GM23338 (cell line): ENCODE measurements around the gene GNMT. TPM values are rescaled to one million over a fixed set of nuclear protein-coding genes. Genes with fewer than 3 reads are reported as not detected.

Experiments
- ATAC-seq: fragments of 200-7000 bp; cut with Tn5 transposase; 3 replicates; pipeline ENCODE4 v1.9.1; 2020
- DNase-seq: peaks from one replicate; pipeline ENCODE4 v3.0.0-alpha.2; 2015; ENCODE audit warnings: low spot score
- H2AFZ ChIP-seq: fragments of 200-600 bp; sonication (generic); 2 replicates; pipeline ENCODE4 v1.8.0; 2016; ENCODE audit warnings: antibody characterized with exemption, mild to moderate bottlenecking, moderate library complexity
- H3F3A ChIP-seq: fragments of 200-600 bp; sonication (generic); replicated peaks from 2 replicates; pipeline ENCODE4 v1.8.0; 2017; ENCODE audit warnings: antibody characterized with exemption, mixed run types, low read depth
- H3K27ac ChIP-seq: fragments of 200-600 bp; sonication (generic); 2 replicates; pipeline ENCODE4 v1.6.1; 2016; ENCODE audit warnings: low read depth
- H3K27me3 ChIP-seq: fragments of 200-600 bp; sonication (generic); 2 replicates; pipeline ENCODE4 v1.8.0; 2016; ENCODE audit warnings: mild to moderate bottlenecking, mixed run types, moderate library complexity; ENCODE audit not compliant: insufficient read depth
- H3K36me3 ChIP-seq: fragments of 200-600 bp; sonication (generic); 2 replicates; pipeline ENCODE4 v1.8.0; 2016; ENCODE audit warnings: mild to moderate bottlenecking; ENCODE audit not compliant: insufficient read depth
- H3K4me1 ChIP-seq: fragments of 200-600 bp; sonication (generic); 2 replicates; pipeline ENCODE4 v1.8.0; 2016; ENCODE audit warnings: mild to moderate bottlenecking, moderate library complexity; ENCODE audit not compliant: insufficient read depth
- H3K4me2 ChIP-seq: fragments of 200-600 bp; sonication (generic); 2 replicates; pipeline ENCODE4 v1.7.1; 2017; ENCODE audit warnings: mixed run types
- H3K4me3 ChIP-seq: fragments of 200-600 bp; sonication (generic); 2 replicates; pipeline ENCODE4 v1.6.1; 2016; ENCODE audit warnings: mixed run types
- H3K79me2 ChIP-seq: fragments of 200-600 bp; sonication (generic); replicated peaks from 2 replicates; pipeline ENCODE4 v1.8.0; 2017; ENCODE audit warnings: mild to moderate bottlenecking; ENCODE audit not compliant: insufficient read depth
- H3K9me2 ChIP-seq: fragments of 200-600 bp; sonication (generic); 2 replicates; pipeline ENCODE4 v1.8.0; 2017; ENCODE audit not compliant: insufficient read depth
- H4K20me1 ChIP-seq: fragments of 200-600 bp; sonication (generic); replicated peaks from 2 replicates; pipeline ENCODE4 v1.8.0; 2017; ENCODE audit warnings: mild to moderate bottlenecking; ENCODE audit not compliant: insufficient read depth
- H3K27ac Mint-ChIP-seq: 2 replicates; pipeline ENCODE4 v1.8.0; 2020; ENCODE audit warnings: inconsistent platforms, mild to moderate bottlenecking, moderate library complexity, mixed read lengths
- H3K27me3 Mint-ChIP-seq: 3 replicates; pipeline ENCODE4 v1.8.0; 2022; ENCODE audit warnings: low read depth, mild to moderate bottlenecking, moderate library complexity, mixed read lengths, inconsistent platforms; ENCODE audit not compliant: insufficient read depth, poor library complexity
- H3K36me3 Mint-ChIP-seq: 3 replicates; pipeline ENCODE4 v1.8.0; 2021; ENCODE audit warnings: low read depth, mild to moderate bottlenecking, inconsistent platforms, moderate library complexity, mixed read lengths
- H3K4me1 Mint-ChIP-seq: 3 replicates; pipeline ENCODE4 v1.8.0; 2020; ENCODE audit warnings: mild to moderate bottlenecking, inconsistent platforms, mixed read lengths
- H3K4me3 Mint-ChIP-seq: 3 replicates; pipeline ENCODE4 v1.8.0; 2021; ENCODE audit warnings: moderate library complexity, mild to moderate bottlenecking, inconsistent platforms, mixed read lengths
- H3K9me3 Mint-ChIP-seq: 3 replicates; pipeline ENCODE4 v1.8.0; 2020; ENCODE audit warnings: moderate library complexity, mild to moderate bottlenecking, inconsistent platforms, mixed read lengths
- CREB1 ChIP-seq: fragments of 250-450 bp; sonication (Bioruptor Pico); IDR thresholded peaks from 2 replicates; pipeline ENCODE4 v1.5.0; 2020; ENCODE audit warnings: low read depth, mild to moderate bottlenecking, moderate library complexity
- CTCF ChIP-seq, 2 experiments: fragments of 200-600 bp in 1 of 2; sonication (generic) in 1 of 2; conservative IDR thresholded peaks; 2 replicates each; pipeline versions ENCODE4 v1.5.1 to v1.6.1; 2016 to 2017; ENCODE audit warnings: antibody characterized with exemption in 2 of 2, low read depth in 2 of 2, mild to moderate bottlenecking in 2 of 2, moderate library complexity in 1 of 2
- ETS1 ChIP-seq: IDR thresholded peaks from 2 replicates; pipeline ENCODE4 v1.6.1; 2016; ENCODE audit warnings: antibody characterized with exemption
- EZH2 ChIP-seq: fragments of 200-600 bp; sonication (generic); IDR thresholded peaks from one replicate; pipeline ENCODE4 v1.8.0; 2017; ENCODE audit warnings: antibody characterized with exemption, mild to moderate bottlenecking, low read depth; ENCODE audit not compliant: unreplicated experiment
- EZH2phosphoT487 ChIP-seq: fragments of 200-600 bp; sonication (generic); IDR thresholded peaks from one replicate; pipeline ENCODE4 v1.8.1; 2018; ENCODE audit warnings: antibody characterized with exemption; ENCODE audit not compliant: unreplicated experiment
- JUNB ChIP-seq: IDR thresholded peaks from one replicate; pipeline ENCODE4 v1.6.1; 2016; ENCODE audit warnings: antibody characterized with exemption; ENCODE audit not compliant: unreplicated experiment
- NANOG ChIP-seq: IDR thresholded peaks from 2 replicates; pipeline ENCODE4 v1.6.1; 2016; ENCODE audit warnings: antibody characterized with exemption, borderline replicate concordance
- POLR2AphosphoS5 ChIP-seq: IDR thresholded peaks from 2 replicates; pipeline ENCODE4 v1.6.1; 2016; ENCODE audit warnings: antibody characterized with exemption, low read depth
- REST ChIP-seq: IDR thresholded peaks from one replicate; pipeline ENCODE4 v1.6.1; 2018; ENCODE audit warnings: antibody characterized with exemption; ENCODE audit not compliant: unreplicated experiment
- STAT1 ChIP-seq: IDR thresholded peaks from one replicate; pipeline ENCODE4 v1.6.1; 2016; ENCODE audit warnings: antibody characterized with exemption; ENCODE audit not compliant: unreplicated experiment
- ZNF114 ChIP-seq: fragments of 250-450 bp; sonication (Bioruptor Pico); IDR thresholded peaks from 2 replicates; pipeline ENCODE4 v1.5.0; 2020; ENCODE audit warnings: mild to moderate bottlenecking, moderate library complexity
- ZNF331 ChIP-seq: fragments of 250-450 bp; sonication (Bioruptor Pico); IDR thresholded peaks from 2 replicates; pipeline ENCODE4 v1.5.0; 2020; ENCODE audit warnings: low read depth, mild to moderate bottlenecking, moderate library complexity
- ZNF462 ChIP-seq: fragments of 250-450 bp; sonication (Bioruptor Pico); IDR thresholded peaks from 2 replicates; pipeline ENCODE4 v1.5.0; 2020; ENCODE audit warnings: mild to moderate bottlenecking, moderate library complexity
- polyA plus RNA-seq: library from polyadenylated mRNA; unstranded; fragments of >200 nt; fragmentation: Nextera tagmentation; extraction: Ambion mirVana; gene quantifications from 2 replicates; pipeline ENCODE4 v1.2.1, GENCODE V29; 2016
- total RNA-seq: library from RNA; depleted of rRNA; stranded (reverse); fragments of >200 nt; shearing (Covaris generic); gene quantifications from 2 replicates; pipeline ENCODE4 v1.2.3, GENCODE V29; 2014

GNMT gene
- total and polyA plus RNA-seq, 2 experiments from 2014 or later: 0.52 TPM; not detected in 1

GRCh38 chr6:43005844-43006243, 45.3 kb downstream of the GNMT start:
- Mint-ChIP-seq H3K4me3 (no peak overlapping the region), H3K27me3 (peaks cover 2% of the 10 kb centered on the region), H3K4me1 (peaks cover 4% of the 10 kb centered on the region; the same call in 2 of the 3 replicates), H3K27ac (no peak overlapping the region), H3K9me3 (no peaks in the 10 kb centered on the region), H3K36me3 (peaks cover 45% of the 10 kb centered on the region)
- H3K27ac ChIP-seq: no peak overlapping the region
- H2AFZ ChIP-seq: no peak overlapping the region
- ATAC-seq (no peak), DNase-seq (no peak)
- 0 out of 2 replicates have a peak, but pooled peaks cover 5% of the 10 kb centered on the region for H3K4me1 ChIP-seq
- 0 out of 2 replicates have a peak, but pooled peaks cover 9% of the 10 kb centered on the region for H3F3A ChIP-seq
- H3K79me2 ChIP-seq: no peaks in the 10 kb centered on the region
- peaks cover 13% of the 10 kb centered on the region for H4K20me1 ChIP-seq
- TF ChIP-seq ZNF331 (CRISPR knock-in tag) (no peak), EZH2phosphoT487 (no peak), ZNF114 (no peak), CREB1 (no peak), EZH2 (no peak), POLR2AphosphoS5 (no peak), CTCF (conservative IDR thresholded peaks at IDR 0.05; ENCODE audit: low read depth in 2 of 2) (no peak), ETS1 (no peak), STAT1 (no peak), NANOG (no peak), JUNB (no peak), REST (no peak), ZNF462 (CRISPR knock-in tag) (no peak)
- peaks cover 8% of the 10 kb centered on the region; the same call in 1 of the 2 replicates for H3K36me3 ChIP-seq
- no peak overlapping the region for H3K4me3 ChIP-seq
- H3K9me2 ChIP-seq: no peaks in the 10 kb centered on the region
- no peak overlapping the region for H3K4me2 ChIP-seq
- no peaks in the 10 kb centered on the region for H3K27me3 ChIP-seq
